ENCODE data around the gene DNAH11. TPM values are rescaled to one million over a fixed set of nuclear protein-coding genes. Genes with fewer than 3 reads are reported as not detected.

Gene DNAH11
- total RNA-seq, 2 donors from 2014 or later, result 1.6 to 13.3 TPM

GRCh38 chr7:21624320-21624719, 81.5 kb downstream of the DNAH11 start:
- no peak overlapping the region for H3K4me3 ChIP-seq
- H3K27me3 ChIP-seq (replicated peaks; ENCODE audit: insufficient read depth), result no peaks in the 10 kb centered on the region
- no peak overlapping the region for H3K27ac ChIP-seq
- TF ChIP-seq CTCF (IDR thresholded peaks at IDR 0.05) (no peak), POLR2AphosphoS5 (IDR thresholded peaks at IDR 0.05) (no peak), POLR2A (IDR thresholded peaks at IDR 0.05) (no peak)
- no peaks in the 10 kb centered on the region for H3K4me1 ChIP-seq (replicated peaks)
- intact Hi-C loops (cut with DNase I), result no loop called here
- DNase-seq (ENCODE audit: low spot score), result no peak
- no peaks in the 10 kb centered on the region for H3K36me3 ChIP-seq
- H3K9me3 ChIP-seq, result no peaks in the 10 kb centered on the region

GRCh38 chr7:21636694-21637093, 93.9 kb downstream of the DNAH11 start:
- Histone ChIP-seq H3K27me3 (replicated peaks; ENCODE audit: insufficient read depth) (no peaks in the 10 kb centered on the region), H3K9me3 (no peaks in the 10 kb centered on the region), H3K4me1 (replicated peaks) (no peaks in the 10 kb centered on the region), H3K4me3 (no peak overlapping the region), H3K36me3 (no peaks in the 10 kb centered on the region), H3K27ac (no peak overlapping the region)
- TF ChIP-seq CTCF (IDR thresholded peaks at IDR 0.05) (no peak), POLR2AphosphoS5 (IDR thresholded peaks at IDR 0.05) (no peak), POLR2A (IDR thresholded peaks at IDR 0.05) (no peak)
- no peak for DNase-seq (ENCODE audit: low spot score)
- intact Hi-C loops (cut with DNase I), result no loop called here
- 69% methylated on average over 4 of the region's 4 CpGs for WGBS

GRCh38 chr7:21639206-21639868, 96.5 kb downstream of the DNAH11 start:
- H3K27me3 ChIP-seq (replicated peaks; ENCODE audit: insufficient read depth), result no peaks in the 10 kb centered on the region
- no peak for DNase-seq (ENCODE audit: low spot score)
- H3K4me1 ChIP-seq (replicated peaks), result no peaks in the 10 kb centered on the region
- intact Hi-C loops (cut with DNase I), result no loop called here
- no peaks in the 10 kb centered on the region for H3K36me3 ChIP-seq
- H3K4me3 ChIP-seq, result no peak overlapping the region
- 63% methylated on average over 3 of the region's 3 CpGs for WGBS
- no peaks in the 10 kb centered on the region for H3K9me3 ChIP-seq
- TF ChIP-seq POLR2A (IDR thresholded peaks at IDR 0.05) (no peak), CTCF (IDR thresholded peaks at IDR 0.05) (no peak), POLR2AphosphoS5 (IDR thresholded peaks at IDR 0.05) (peak; percentile 26)
- H3K27ac ChIP-seq, result no peak overlapping the region

- TF ChIP-seq CTCF (IDR thresholded peaks at IDR 0.05), result no peak
- TF ChIP-seq POLR2A (IDR thresholded peaks at IDR 0.05), result no peak
- TF ChIP-seq POLR2AphosphoS5 (IDR thresholded peaks at IDR 0.05), result no peak
- no peaks in the 10 kb centered on the region for H3K9me3 ChIP-seq
- no peak overlapping the region for H3K4me3 ChIP-seq
- no peaks in the 10 kb centered on the region for H3K36me3 ChIP-seq
- no peaks in the 10 kb centered on the region for H3K27me3 ChIP-seq (replicated peaks; ENCODE audit: insufficient read depth)
- no peak for DNase-seq (ENCODE audit: low spot score)
- H3K4me1 ChIP-seq (replicated peaks), result no peaks in the 10 kb centered on the region
- intact Hi-C loops (cut with DNase I), result no loop called here
- no peak overlapping the region for H3K27ac ChIP-seq
- 52% methylated on average over 2 of the region's 2 CpGs for WGBS
Observed at GRCh38 chr7:21640105-21640504, 97.3 kb downstream of the DNAH11 start.

GRCh38 chr7:21641546-21641945, 98.7 kb downstream of the DNAH11 start:
- H3K27ac ChIP-seq, result no peak overlapping the region
- H3K4me3 ChIP-seq, result no peak overlapping the region
- DNase-seq (ENCODE audit: low spot score), result no peak
- intact Hi-C loops (cut with DNase I), result no loop called here
- no peaks in the 10 kb centered on the region for H3K4me1 ChIP-seq (replicated peaks)
- no peaks in the 10 kb centered on the region for H3K9me3 ChIP-seq
- 70% methylated on average over 4 of the region's 4 CpGs for WGBS
- TF ChIP-seq POLR2AphosphoS5 (IDR thresholded peaks at IDR 0.05), result no peak
- H3K27me3 ChIP-seq (replicated peaks; ENCODE audit: insufficient read depth), result no peaks in the 10 kb centered on the region
- H3K36me3 ChIP-seq, result no peaks in the 10 kb centered on the region

All from prostate gland (tissue), 2 donors.